Epithelial cell of proximal tubule (primary cell): ENCODE data around the gene ASIC4. TPM values are rescaled to one million over a fixed set of nuclear protein-coding genes. Genes with fewer than 3 reads are reported as not detected.

Experiments used
- DNase-seq: peaks from one replicate; pipeline ENCODE4 v3.0.0-alpha.2; 2011; ENCODE audit warnings: low read depth
- H3K4me3 ChIP-seq: 2 replicates; pipeline ENCODE4 v1.5.1; 2011; ENCODE audit warnings: low read depth, mild to moderate bottlenecking, low read length
- CTCF ChIP-seq: conservative IDR thresholded peaks from 2 replicates; pipeline ENCODE4 v1.5.1; 2012; ENCODE audit warnings: low read depth, mild to moderate bottlenecking, low read length
- total RNA-seq: library from RNA; depleted of rRNA; stranded (reverse); fragments of >200 nt; gene quantifications from 2 replicates; pipeline ENCODE4 v1.2.3, GENCODE V29; 2015

ASIC4 gene
- total RNA-seq, 1 donor from 2014 or later, result not detected

- no peak for DNase-seq
- TF ChIP-seq CTCF, result peak; percentile 89
- no peak overlapping the region for H3K4me3 ChIP-seq
Observed at GRCh38 chr2:219475697-219476651, 38.3 kb upstream of the ASIC4 start.

GRCh38 chr2:219476652-219477151 lies 37.6 kb upstream of the ASIC4 start:
- H3K4me3 ChIP-seq, result no peak overlapping the region
- TF ChIP-seq CTCF, result no peak
- DNase-seq, result no peak

- no peak for TF ChIP-seq CTCF
- H3K4me3 ChIP-seq, result no peak overlapping the region
- DNase-seq, result no peak
Observed at GRCh38 chr2:219477179-219477578, 37.1 kb upstream of the ASIC4 start.

- TF ChIP-seq CTCF, result no peak
- DNase-seq, result no peak
Observed at GRCh38 chr2:219477815-219478214, 36.5 kb upstream of the ASIC4 start.

GRCh38 chr2:219478916-219479315 lies 35.4 kb upstream of the ASIC4 start:
- no peak for DNase-seq
- no peak overlapping the region for H3K4me3 ChIP-seq
- no peak for TF ChIP-seq CTCF

More at GRCh38 chr2:219477815-219478214, 36.5 kb upstream of the ASIC4 start:
- H3K4me3 ChIP-seq, result no peak overlapping the region

GRCh38 chr2:219480004-219480403 lies 34.3 kb upstream of the ASIC4 start:
- no peak for DNase-seq
- no peak overlapping the region for H3K4me3 ChIP-seq
- no peak for TF ChIP-seq CTCF
